HG03571 (cell line): Measurements from ENCODE around the gene TPMT.
"Not testable (repeated sequence)": the region's sequence is repeated elsewhere in the genome, so short reads cannot be mapped to it uniquely, and the experiment has no call there.

Experiments
- ATAC-seq: cut with Tn5 transposase; IDR thresholded peaks from one replicate; pipeline ENCODE4 v1.9.1; 2021; ENCODE audit not compliant: unreplicated experiment

The TPMT gene

GRCh38 chr6:18154507-18155149 is at the start of gene TPMT:
Gene TPMT (minus strand): TSS chr6:18155077. CDS start chr6:18149127, 5,950 bp downstream.
- peak; percentile 50 for ATAC-seq

DNA sequence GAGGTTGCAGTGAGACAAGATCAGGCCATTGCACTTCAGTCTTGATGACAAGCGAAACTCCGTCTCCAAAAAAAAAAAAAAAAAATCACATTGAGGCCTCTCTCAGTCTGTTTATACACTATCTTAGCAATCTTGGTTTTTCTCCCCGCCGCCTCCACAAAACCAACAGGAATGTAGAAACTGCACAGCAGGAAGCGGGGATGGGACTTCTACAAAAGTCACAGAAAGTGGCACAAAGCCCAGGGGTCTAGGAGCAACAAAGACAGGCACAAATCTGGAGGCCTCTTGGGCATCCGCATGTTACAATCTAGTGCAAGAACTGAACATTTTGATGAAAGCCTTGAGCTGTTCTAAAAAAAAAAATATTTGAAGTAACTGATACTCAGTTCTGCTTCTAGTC is 48.9 kb upstream of the TPMT start:
- no peak for ATAC-seq

DNA sequence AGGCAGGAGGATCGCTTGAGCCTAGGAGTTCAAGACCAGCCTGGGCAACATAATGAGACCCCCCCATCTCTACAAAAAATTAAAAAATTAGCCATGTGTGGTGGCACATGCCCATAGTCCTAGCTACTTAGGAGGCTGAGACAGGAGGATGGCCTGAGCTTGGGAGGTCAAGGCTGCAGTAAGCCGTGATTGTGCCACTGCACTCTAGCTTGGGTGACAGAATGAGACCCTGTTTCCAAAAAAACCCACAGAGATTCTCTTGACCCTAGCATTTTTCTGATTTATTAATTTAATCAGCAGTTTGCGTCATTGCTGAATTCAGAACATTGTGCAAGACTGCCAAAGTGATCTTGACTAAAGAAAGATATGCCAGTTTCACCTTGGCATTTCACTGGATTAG is 37.1 kb upstream of the TPMT start:
- no peak for ATAC-seq

GRCh38 chr6:18189196-18189595 is 34.3 kb upstream of the TPMT start:
- ATAC-seq, result no peak

DNA sequence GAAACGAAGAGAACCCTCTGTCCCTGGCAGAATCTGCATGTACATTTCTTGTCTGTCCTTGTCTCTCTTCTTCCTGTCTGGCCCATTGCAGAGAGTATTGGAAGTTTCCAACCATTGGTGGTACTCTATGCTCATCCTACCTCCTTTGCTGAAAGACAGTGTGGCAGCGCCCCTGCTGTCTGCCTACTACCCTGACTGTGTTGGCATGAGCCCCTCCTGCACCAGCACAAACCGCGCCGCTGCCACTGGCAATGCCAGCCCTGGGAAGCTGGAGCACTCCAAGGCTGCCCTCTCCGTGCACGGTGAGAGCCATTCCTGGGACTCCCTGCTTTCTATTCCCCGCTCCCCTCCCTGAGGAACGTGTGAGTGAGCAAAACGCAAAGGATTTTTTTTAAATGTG is 32.8 kb upstream of the TPMT start:
- ATAC-seq, result no peak

GRCh38 chr6:18186540-18187250 is 31.8 kb upstream of the TPMT start:
- no peak for ATAC-seq

- ATAC-seq, result no peak
Measured at GRCh38 chr6:18186033-18186432, 31.2 kb upstream of the TPMT start.

DNA sequence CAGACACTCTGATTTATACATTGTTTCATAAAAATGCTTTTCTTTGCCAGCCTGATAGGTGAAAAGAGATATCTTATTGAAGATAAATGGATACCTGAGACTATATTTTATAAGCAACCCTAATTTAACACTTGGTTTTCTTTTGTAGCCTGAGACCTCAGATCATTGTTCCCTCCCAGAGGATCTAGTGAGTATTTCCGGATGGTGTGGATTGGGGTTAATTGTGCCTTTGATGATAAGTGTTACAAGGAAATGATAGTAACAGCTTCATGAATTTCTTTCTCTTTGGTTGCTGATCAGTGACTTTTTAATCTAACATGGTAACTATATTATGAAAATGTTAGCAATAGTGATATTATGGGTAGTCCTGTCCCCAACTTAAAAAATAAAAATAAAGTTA is 30.7 kb upstream of the TPMT start:
- ATAC-seq, result no peak

DNA sequence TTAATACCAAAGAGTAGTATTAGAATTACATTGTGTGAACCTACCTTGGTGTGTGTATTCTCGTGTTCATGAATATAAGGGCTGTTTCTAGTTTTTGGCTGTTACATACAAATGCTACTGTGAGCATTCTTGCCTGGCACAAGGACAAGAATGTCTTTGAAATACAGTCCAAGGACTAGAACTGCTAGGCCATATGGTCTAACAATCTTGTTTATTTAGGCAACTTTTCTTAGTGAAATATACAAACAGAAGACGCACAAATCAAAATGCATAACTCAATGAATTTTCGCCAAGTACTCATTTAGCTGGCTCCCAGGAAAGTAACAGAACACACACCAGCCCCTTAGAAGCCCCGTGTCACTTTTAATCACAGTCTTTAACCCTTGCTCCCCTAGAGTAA is 28.9 kb upstream of the TPMT start:
- no peak for ATAC-seq

GRCh38 chr6:18182568-18182967 is 27.7 kb upstream of the TPMT start:
- ATAC-seq, result no peak

- no peak for ATAC-seq
Measured at GRCh38 chr6:18179770-18180356, 25.0 kb upstream of the TPMT start.

DNA sequence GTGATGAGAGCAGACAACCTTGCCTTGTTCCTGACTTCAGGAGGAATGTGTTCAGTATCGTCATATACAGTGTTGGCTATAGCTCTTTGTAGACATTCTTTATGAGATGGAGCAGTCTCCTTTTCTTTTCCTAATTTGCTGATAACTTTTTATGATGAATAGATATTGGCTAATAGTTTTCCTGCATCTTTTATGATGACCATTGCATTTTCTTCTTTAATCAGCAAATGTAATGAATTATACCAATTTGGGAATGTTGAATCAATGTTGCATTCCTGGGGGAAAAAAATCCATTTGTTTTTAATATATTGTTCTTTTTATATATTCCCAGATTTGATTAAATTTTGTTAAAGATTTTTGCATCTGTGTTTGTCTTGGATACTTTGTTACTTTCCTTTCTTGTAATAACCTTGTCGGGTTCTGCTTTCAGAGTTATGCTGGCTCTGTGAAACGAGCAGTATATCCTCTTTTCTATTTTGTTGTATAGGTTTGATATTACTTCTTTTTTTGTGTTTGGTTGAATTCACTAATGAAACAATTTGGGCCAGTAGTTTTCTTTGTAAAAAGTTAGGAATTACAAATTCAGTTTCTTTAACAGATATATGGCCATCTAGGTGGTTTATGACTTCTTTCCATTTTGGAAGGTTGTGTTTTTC is 24.2 kb upstream of the TPMT start:
- ATAC-seq, result no peak

GRCh38 chr6:18177286-18177965 is 22.5 kb upstream of the TPMT start:
- no peak for ATAC-seq

- not testable (repeated sequence) for ATAC-seq
Measured at GRCh38 chr6:18176198-18176597, 21.3 kb upstream of the TPMT start.

DNA sequence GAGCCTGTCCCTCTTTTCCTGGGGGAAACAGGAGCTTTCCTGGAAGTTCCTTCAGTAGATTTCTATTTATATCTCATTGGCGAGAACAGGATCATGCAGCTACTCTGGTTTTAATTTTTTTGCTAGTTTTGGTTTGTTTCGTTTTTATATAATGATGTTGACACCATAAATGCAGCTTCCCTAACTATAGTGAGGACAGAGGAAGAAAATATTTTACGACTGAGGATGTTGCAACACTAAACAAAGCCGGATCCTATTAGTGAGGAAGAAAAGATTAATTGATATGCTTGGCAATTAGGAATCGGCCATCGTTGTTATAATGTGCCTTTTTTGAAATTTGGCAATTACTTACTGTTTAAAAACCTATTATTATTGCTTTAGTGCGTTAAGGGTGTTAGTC is 17.0 kb upstream of the TPMT start:
- no peak for ATAC-seq

DNA sequence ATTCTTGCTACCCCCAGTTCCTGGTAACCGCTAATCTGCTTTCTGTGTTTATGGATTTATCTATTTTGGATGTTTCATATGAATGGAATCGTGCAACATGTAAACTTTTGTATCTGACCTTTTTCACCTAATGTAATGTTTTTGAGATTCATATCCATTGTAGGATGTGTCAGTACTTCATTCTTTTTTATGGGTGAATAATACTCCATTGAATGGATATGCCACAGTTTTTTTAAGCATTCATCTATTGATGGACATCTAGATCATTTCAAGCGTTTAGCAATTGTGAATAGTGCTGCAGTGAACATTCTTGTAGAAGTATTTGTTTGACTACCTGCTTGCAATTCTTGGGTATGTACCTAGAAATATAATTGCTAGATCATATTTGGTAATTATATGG is 13.4 kb upstream of the TPMT start:
- no peak for ATAC-seq

GRCh38 chr6:18166312-18167036 is 11.6 kb upstream of the TPMT start:
- ATAC-seq, result no peak

GRCh38 chr6:18165751-18166150 is 10.9 kb upstream of the TPMT start:
- no peak for ATAC-seq

DNA sequence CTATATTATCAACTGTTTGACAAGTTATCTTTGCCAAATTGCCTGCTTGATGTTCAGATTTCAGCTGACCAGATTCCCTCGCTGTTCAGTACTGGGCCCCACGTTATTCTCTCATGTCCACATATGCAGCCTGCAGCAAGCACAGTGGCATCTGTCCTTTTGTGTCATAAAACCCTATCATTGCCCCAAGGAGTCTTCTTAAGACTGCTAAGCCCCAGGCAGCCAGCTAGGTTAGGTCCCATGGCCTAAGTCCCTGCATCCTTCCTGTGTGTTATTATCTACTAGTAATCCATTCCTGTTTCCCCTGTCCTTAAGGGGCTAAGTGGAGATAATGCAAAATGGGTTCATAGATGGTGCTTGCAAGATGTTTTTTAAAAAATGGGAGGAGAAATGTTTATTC is 7.5 kb upstream of the TPMT start:
- ATAC-seq, result no peak

GRCh38 chr6:18161431-18161830 is 6.6 kb upstream of the TPMT start:
- ATAC-seq, result no peak

DNA sequence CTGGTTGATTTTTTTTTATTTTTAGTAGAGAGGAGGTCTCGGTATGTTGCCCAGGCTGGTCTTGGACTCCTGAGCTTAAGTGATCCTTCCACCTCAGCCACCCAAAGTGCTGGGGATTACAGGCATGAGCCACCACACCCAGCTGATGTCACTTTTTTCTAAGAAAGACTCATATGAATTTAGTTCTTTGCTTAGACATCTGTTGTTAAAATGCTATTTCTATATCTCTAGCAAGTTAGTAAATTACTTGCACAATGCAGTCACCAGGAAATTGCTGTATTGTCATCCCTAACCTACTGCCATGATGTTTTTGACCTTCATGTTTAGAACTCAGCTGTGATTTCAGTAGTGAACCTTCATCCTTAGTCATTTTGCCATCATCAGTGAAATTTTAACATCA is 6.0 kb upstream of the TPMT start:
- no peak for ATAC-seq
